Neural cell (in vitro differentiated cells): ENCODE data around the gene SECISBP2L. TPM values are rescaled to one million over a fixed set of nuclear protein-coding genes. Genes with fewer than 3 reads are reported as not detected.
A peak's percentile ranks its signal among the peaks of the same experiment; 100 is the strongest.

ENCODE experiments used
- H2AFZ ChIP-seq: fragments of 200-600, 300-800 bp; sonication (generic), shearing (Covaris generic); 2 replicates; pipeline ENCODE4 v1.6.0; 2014; ENCODE audit warnings: low read depth, mild to moderate bottlenecking, antibody characterized with exemption, low read length, moderate library complexity
- H3F3A ChIP-seq: fragments of 200-600 bp; shearing (Covaris generic); 2 replicates; pipeline ENCODE4 v1.6.1; 2016; ENCODE audit warnings: mild to moderate bottlenecking, moderate library complexity, mixed read lengths, antibody characterized with exemption, low read length; ENCODE audit not compliant: insufficient read depth, poor library complexity, severe bottlenecking
- H3K27ac ChIP-seq: fragments of 200-600, 300-800 bp; sonication (generic), shearing (Covaris generic); 2 replicates; pipeline ENCODE4 v1.5.1; 2014; ENCODE audit warnings: mild to moderate bottlenecking, low read length, moderate library complexity
- H3K27me3 ChIP-seq: fragments of 300-800, 200-600 bp; sonication (generic), shearing (Covaris generic); 2 replicates; pipeline ENCODE4 v1.6.0; 2014; ENCODE audit warnings: mild to moderate bottlenecking, low read depth, low read length, moderate library complexity; ENCODE audit not compliant: insufficient read depth
- H3K36me3 ChIP-seq: fragments of 300-800, 200-600 bp; sonication (generic), shearing (Covaris generic); 2 replicates; pipeline ENCODE4 v1.5.1; 2014; ENCODE audit warnings: mild to moderate bottlenecking, antibody characterized with exemption, low read length, moderate library complexity; ENCODE audit not compliant: insufficient read depth
- H3K4me2 ChIP-seq: fragments of 300-800, 200-600 bp; sonication (generic), shearing (Covaris generic); 2 replicates; pipeline ENCODE4 v1.6.0; 2014; ENCODE audit warnings: mild to moderate bottlenecking, low read length
- H3K4me3 ChIP-seq: fragments of 300-800, 200-600 bp; sonication (generic), shearing (Covaris generic); 2 replicates; pipeline ENCODE4 v1.5.1; 2014; ENCODE audit warnings: mild to moderate bottlenecking, low read length, moderate library complexity
- H3K79me2 ChIP-seq: fragments of 200-600 bp; shearing (Covaris generic); replicated peaks from 2 replicates; pipeline ENCODE4 v1.6.0; 2014; ENCODE audit warnings: mild to moderate bottlenecking, low read length, moderate library complexity; ENCODE audit not compliant: insufficient read depth
- H3K9ac ChIP-seq: fragments of 300-800, 200-600 bp; sonication (generic), shearing (Covaris generic); 2 replicates; pipeline ENCODE4 v1.6.1; 2016; ENCODE audit warnings: mild to moderate bottlenecking, low read length, mixed read lengths
- H3K9me2 ChIP-seq: fragments of 200-600 bp; shearing (Covaris generic); 2 replicates; pipeline ENCODE4 v1.6.1; 2016; ENCODE audit warnings: mild to moderate bottlenecking, low read length, mixed read lengths; ENCODE audit not compliant: insufficient read depth
- H3K9me3 ChIP-seq: fragments of 200-600, 300-800 bp; sonication (generic), shearing (Covaris generic); 2 replicates; pipeline ENCODE4 v1.6.1; 2016; ENCODE audit warnings: mild to moderate bottlenecking, mixed run types, low read length, moderate library complexity, mixed read lengths
- H4K20me1 ChIP-seq: fragments of 200-600 bp; shearing (Covaris generic); 2 replicates; pipeline ENCODE4 v1.6.1; 2016; ENCODE audit warnings: mild to moderate bottlenecking, mixed run types; ENCODE audit not compliant: insufficient read depth
- CTCF ChIP-seq: fragments of 450-650 bp; IDR thresholded peaks from 2 replicates; pipeline ENCODE4 v1.5.1; 2014; ENCODE audit warnings: antibody characterized with exemption, mild to moderate bottlenecking, moderate library complexity; ENCODE audit not compliant: poor library complexity, severe bottlenecking
- EP300 ChIP-seq: fragments of 450-650 bp; conservative IDR thresholded peaks from 2 replicates; pipeline ENCODE4 v1.6.1; 2014; ENCODE audit warnings: antibody characterized with exemption, mild to moderate bottlenecking, moderate library complexity; ENCODE audit not compliant: poor library complexity, severe bottlenecking
- EZH2 ChIP-seq: fragments of 200-600, 300-800 bp; shearing (Covaris generic), sonication (generic); IDR thresholded peaks from 2 replicates; pipeline ENCODE4 v1.6.1; 2014; ENCODE audit warnings: antibody characterized with exemption, low read length, borderline replicate concordance, mild to moderate bottlenecking; ENCODE audit not compliant: insufficient read depth, poor library complexity, severe bottlenecking
- POLR2AphosphoS5 ChIP-seq: IDR thresholded peaks from 2 replicates; pipeline ENCODE4 v1.6.1; 2012
- RAD21 ChIP-seq: fragments of 450-650 bp; conservative IDR thresholded peaks from 2 replicates; pipeline ENCODE4 v1.6.1; 2014; ENCODE audit warnings: antibody characterized with exemption, mild to moderate bottlenecking, moderate library complexity
- REST ChIP-seq: IDR thresholded peaks from 2 replicates; pipeline ENCODE4 v1.6.1; 2012; ENCODE audit warnings: borderline replicate concordance
- SMC3 ChIP-seq: fragments of 450-650 bp; conservative IDR thresholded peaks from 2 replicates; pipeline ENCODE4 v1.6.1; 2014; ENCODE audit warnings: antibody characterized with exemption, mild to moderate bottlenecking, moderate library complexity; ENCODE audit not compliant: poor library complexity
- TAF1 ChIP-seq: IDR thresholded peaks from 2 replicates; pipeline ENCODE4 v1.6.1; 2012; ENCODE audit warnings: low read depth
- polyA plus RNA-seq: library from polyadenylated mRNA; depleted of rRNA; stranded (reverse); fragments of >200 nt; gene quantifications from 2 replicates; pipeline ENCODE4 v1.2.3, GENCODE V29; 2014

The SECISBP2L gene
- polyA plus RNA-seq, 1 donor from 2014 or later = 45.9 TPM

GRCh38 chr15:48981941-48982340 is 64.3 kb downstream of the SECISBP2L start:
- TF ChIP-seq EP300 (no peak), SMC3 (no peak), CTCF (no peak), REST (no peak), POLR2AphosphoS5 (no peak), RAD21 (no peak)
- Histone ChIP-seq H3K79me2 (no peaks in the 10 kb centered on the region), H3K9ac (no peak overlapping the region), H2AFZ (no peak overlapping the region), H3K36me3 (no peaks in the 10 kb centered on the region), H3K9me3 (no peaks in the 10 kb centered on the region), H3K4me3 (no peak overlapping the region), H3K27me3 (no peaks in the 10 kb centered on the region), H3F3A (no peaks in the 10 kb centered on the region), H4K20me1 (no peaks in the 10 kb centered on the region), H3K9me2 (no peaks in the 10 kb centered on the region), H3K4me2 (no peak overlapping the region), H3K27ac (no peak overlapping the region)

GRCh38 chr15:48978638-48979037 is 67.6 kb downstream of the SECISBP2L start:
- Histone ChIP-seq H3K27ac (no peak overlapping the region), H3K36me3 (no peaks in the 10 kb centered on the region), H3K9me2 (no peaks in the 10 kb centered on the region), H3K9me3 (no peaks in the 10 kb centered on the region), H4K20me1 (no peaks in the 10 kb centered on the region), H2AFZ (no peak overlapping the region), H3K9ac (no peak overlapping the region), H3K4me3 (no peak overlapping the region), H3K79me2 (no peaks in the 10 kb centered on the region), H3K27me3 (no peaks in the 10 kb centered on the region), H3K4me2 (no peak overlapping the region), H3F3A (no peaks in the 10 kb centered on the region)
- TF ChIP-seq EP300 (no peak), POLR2AphosphoS5 (no peak), RAD21 (no peak)

GRCh38 chr15:48976444-48977088 is 69.7 kb downstream of the SECISBP2L start:
- Histone ChIP-seq H3K4me2 (peak overlapping the region; percentile 65), H3K4me3 (peak overlapping the region; percentile 68), H3K9me2 (no peaks in the 10 kb centered on the region), H3K9me3 (no peaks in the 10 kb centered on the region), H3K9ac (peak overlapping the region; percentile 81), H3K36me3 (no peaks in the 10 kb centered on the region), H3K27ac (no peak overlapping the region), H3K27me3 (no peaks in the 10 kb centered on the region), H2AFZ (peak overlapping the region; percentile 88), H4K20me1 (no peaks in the 10 kb centered on the region), H3K79me2 (no peaks in the 10 kb centered on the region), H3F3A (no peaks in the 10 kb centered on the region)
- no peak for TF ChIP-seq TAF1
- TF ChIP-seq POLR2AphosphoS5 = no peak
- TF ChIP-seq EZH2 = no peak
